HL-60 (cell line): ENCODE measurements around the gene LIN7A.

ENCODE experiments used
- DNase-seq, 2 experiments: peaks; one replicate each; pipeline ENCODE4 v3.0.0-alpha.2; 2010 to 2020; ENCODE audit warnings: low read depth in 1 of 2, low spot score in 1 of 2
- H3K27ac ChIP-seq: fragments of 250-450 bp; sonication (Bioruptor Pico); replicated peaks from 2 replicates; pipeline ENCODE4 v1.5.1; 2020; ENCODE audit warnings: mild to moderate bottlenecking, moderate library complexity
- H3K27me3 ChIP-seq: fragments of 250-450 bp; sonication (Bioruptor Pico); 2 replicates; pipeline ENCODE4 v1.5.1; 2021; ENCODE audit warnings: mild to moderate bottlenecking, moderate library complexity; ENCODE audit not compliant: insufficient read depth, poor library complexity, severe bottlenecking
- H3K4me3 ChIP-seq: replicated peaks from 2 replicates; pipeline ENCODE4 v1.5.1; 2011; ENCODE audit warnings: mild to moderate bottlenecking, control low read depth, low read length; ENCODE audit not compliant: insufficient read depth
- GABPA ChIP-seq: IDR thresholded peaks from 2 replicates; pipeline ENCODE4 v1.6.1; 2012; ENCODE audit warnings: low read depth
- POLR2AphosphoS5 ChIP-seq: IDR thresholded peaks from 2 replicates; pipeline ENCODE4 v1.6.1; 2012; ENCODE audit warnings: low read depth
- SPI1 ChIP-seq: IDR thresholded peaks from 2 replicates; pipeline ENCODE4 v1.6.1; 2012; ENCODE audit warnings: low read depth, mild to moderate bottlenecking, borderline replicate concordance
- TF ChIP-seq, protein P1 (sequence below): IDR thresholded peaks from one replicate; pipeline ENCODE4 v1.5.1; 2011; ENCODE audit warnings: low read length, control low read depth, inconsistent platforms; ENCODE audit not compliant: insufficient read depth
- TF ChIP-seq, protein P2 (sequence below): IDR thresholded peaks from 2 replicates; pipeline ENCODE4 v1.6.1; 2012; ENCODE audit warnings: low read depth; ENCODE audit not compliant: insufficient replicate concordance

Gene LIN7A

DNA sequence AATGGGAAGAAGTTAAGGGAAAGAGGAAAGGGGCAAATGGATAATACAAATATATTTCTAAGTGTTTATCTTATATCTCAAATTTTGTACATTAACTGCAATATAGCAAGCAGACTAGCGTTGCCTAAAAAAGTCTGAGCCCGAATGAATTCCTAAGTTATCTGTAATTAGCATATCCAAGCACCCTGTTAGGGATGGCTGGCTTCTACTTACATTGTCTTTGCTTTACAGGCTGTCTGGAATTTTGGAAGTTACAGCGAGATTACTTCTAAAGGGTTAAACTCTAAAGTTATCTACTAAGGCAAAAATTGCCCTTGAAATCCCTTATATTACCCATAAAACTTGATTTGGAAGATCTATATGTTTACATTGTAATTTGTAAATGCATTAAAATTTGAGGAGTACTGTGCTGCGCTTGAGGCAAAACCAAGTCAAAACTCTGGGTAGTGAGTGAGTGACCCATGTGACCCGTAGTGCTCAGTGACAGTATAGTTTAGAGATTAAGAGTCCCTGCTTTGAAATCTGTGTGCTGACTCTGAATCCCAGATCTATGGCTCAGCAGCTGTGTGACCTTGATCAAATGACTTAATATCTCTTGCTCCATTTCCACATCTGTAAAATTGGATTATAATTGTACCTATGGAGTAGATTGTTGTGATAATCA, 17.3 kb upstream of the LIN7A start:
- Histone ChIP-seq H3K27me3 (no peaks in the 10 kb centered on the region), H3K4me3 (no peak overlapping the region), H3K27ac (no peak overlapping the region)
- TF ChIP-seq POLR2AphosphoS5 = no peak
- no peak for DNase-seq

- H3K4me3 ChIP-seq = no peak overlapping the region
- no peak for DNase-seq
- TF ChIP-seq, protein P1, sequence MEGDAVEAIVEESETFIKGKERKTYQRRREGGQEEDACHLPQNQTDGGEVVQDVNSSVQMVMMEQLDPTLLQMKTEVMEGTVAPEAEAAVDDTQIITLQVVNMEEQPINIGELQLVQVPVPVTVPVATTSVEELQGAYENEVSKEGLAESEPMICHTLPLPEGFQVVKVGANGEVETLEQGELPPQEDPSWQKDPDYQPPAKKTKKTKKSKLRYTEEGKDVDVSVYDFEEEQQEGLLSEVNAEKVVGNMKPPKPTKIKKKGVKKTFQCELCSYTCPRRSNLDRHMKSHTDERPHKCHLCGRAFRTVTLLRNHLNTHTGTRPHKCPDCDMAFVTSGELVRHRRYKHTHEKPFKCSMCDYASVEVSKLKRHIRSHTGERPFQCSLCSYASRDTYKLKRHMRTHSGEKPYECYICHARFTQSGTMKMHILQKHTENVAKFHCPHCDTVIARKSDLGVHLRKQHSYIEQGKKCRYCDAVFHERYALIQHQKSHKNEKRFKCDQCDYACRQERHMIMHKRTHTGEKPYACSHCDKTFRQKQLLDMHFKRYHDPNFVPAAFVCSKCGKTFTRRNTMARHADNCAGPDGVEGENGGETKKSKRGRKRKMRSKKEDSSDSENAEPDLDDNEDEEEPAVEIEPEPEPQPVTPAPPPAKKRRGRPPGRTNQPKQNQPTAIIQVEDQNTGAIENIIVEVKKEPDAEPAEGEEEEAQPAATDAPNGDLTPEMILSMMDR = no peak
- no peak for TF ChIP-seq SPI1
- TF ChIP-seq, protein P2, sequence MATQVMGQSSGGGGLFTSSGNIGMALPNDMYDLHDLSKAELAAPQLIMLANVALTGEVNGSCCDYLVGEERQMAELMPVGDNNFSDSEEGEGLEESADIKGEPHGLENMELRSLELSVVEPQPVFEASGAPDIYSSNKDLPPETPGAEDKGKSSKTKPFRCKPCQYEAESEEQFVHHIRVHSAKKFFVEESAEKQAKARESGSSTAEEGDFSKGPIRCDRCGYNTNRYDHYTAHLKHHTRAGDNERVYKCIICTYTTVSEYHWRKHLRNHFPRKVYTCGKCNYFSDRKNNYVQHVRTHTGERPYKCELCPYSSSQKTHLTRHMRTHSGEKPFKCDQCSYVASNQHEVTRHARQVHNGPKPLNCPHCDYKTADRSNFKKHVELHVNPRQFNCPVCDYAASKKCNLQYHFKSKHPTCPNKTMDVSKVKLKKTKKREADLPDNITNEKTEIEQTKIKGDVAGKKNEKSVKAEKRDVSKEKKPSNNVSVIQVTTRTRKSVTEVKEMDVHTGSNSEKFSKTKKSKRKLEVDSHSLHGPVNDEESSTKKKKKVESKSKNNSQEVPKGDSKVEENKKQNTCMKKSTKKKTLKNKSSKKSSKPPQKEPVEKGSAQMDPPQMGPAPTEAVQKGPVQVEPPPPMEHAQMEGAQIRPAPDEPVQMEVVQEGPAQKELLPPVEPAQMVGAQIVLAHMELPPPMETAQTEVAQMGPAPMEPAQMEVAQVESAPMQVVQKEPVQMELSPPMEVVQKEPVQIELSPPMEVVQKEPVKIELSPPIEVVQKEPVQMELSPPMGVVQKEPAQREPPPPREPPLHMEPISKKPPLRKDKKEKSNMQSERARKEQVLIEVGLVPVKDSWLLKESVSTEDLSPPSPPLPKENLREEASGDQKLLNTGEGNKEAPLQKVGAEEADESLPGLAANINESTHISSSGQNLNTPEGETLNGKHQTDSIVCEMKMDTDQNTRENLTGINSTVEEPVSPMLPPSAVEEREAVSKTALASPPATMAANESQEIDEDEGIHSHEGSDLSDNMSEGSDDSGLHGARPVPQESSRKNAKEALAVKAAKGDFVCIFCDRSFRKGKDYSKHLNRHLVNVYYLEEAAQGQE = no peak
- no peak for TF ChIP-seq GABPA
- no peak for TF ChIP-seq POLR2AphosphoS5
- no peak overlapping the region for H3K27ac ChIP-seq
- H3K27me3 ChIP-seq = no peaks in the 10 kb centered on the region
These were observed 14.7 kb upstream of the LIN7A start for GRCh38 chr12:80952443-80952842.

DNA sequence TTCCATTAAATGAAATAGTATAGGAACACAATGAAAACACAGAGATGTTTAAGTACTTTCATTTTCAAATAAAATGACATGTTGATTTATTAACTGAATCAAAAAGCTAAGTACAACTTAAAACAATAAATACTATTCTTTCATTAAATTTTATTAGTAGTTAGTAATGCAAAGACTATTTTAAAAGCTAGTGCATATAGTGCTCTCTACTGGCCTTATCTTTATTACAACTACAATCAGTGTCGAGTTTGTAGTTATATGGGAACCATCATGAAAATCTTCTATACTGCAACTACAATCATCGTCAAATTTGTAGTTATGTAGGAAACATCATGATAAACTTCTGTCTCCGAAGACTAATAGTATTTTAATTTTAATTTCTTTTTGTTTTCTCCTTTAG, 8.9 kb upstream of the LIN7A start:
- no peak overlapping the region for H3K4me3 ChIP-seq
- H3K27me3 ChIP-seq = no peaks in the 10 kb centered on the region
- TF ChIP-seq SPI1 (no peak), POLR2AphosphoS5 (no peak), GABPA (no peak)
- TF ChIP-seq, protein P1 = peak; percentile 4
- TF ChIP-seq, protein P2 = no peak
- H3K27ac ChIP-seq = no peak overlapping the region
- no peak for DNase-seq

GRCh38 chr12:80943338-80943737, 5.6 kb upstream of the LIN7A start:
- H3K27me3 ChIP-seq = no peaks in the 10 kb centered on the region
- H3K27ac ChIP-seq = peak overlapping the region; percentile 9; the same call in 1 of the 2 replicates
- TF ChIP-seq GABPA (no peak), POLR2AphosphoS5 (no peak)
- TF ChIP-seq, protein P2 = no peak
- TF ChIP-seq, protein P1 = no peak
- DNase-seq = no peak
- H3K4me3 ChIP-seq = no peak overlapping the region
